ENCODE measurements around the gene GATAD2A.

DNA sequence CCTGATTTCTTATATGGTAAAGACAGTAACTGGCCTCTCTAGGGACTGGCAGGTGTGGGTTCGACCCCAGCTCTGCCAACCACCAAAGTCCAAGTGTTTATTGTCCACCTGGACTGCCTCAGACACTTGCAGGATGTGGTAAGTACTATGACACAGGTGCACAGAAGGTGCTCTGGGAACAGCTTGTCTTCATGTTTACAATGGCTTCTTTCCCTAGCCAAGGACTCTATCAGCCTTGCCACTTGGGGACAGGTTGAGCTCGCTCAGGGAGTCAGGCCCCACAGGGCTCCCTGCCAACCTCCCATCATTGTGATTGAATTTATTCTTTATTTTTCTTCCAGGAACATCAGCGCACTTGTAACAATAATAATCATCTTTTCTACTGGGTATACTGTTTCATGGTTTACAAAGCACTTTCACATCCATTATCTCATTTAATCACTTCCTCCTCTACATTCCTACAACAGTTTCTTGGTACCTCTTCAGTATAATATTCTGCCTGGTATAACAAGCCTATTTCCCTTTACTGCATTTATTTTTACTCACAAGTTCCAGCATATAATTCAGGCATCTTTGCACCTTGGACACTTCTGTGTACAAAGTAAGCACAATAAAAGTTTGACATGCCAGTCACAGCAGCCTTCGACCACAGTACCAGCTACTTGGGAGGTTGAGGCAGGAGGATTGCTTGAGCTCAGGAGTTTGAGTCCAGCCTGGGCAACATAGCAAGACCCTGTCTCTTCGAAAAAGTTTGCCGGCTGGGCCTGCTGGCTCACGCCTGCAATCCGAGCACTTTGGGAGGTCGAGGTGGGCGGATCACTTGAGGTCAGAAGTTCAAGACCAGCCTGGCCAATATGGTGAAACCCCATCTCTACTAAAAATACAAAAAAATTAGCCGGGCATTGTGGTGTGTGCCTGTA lies 24.2 kb upstream of the GATAD2A start:
- TF ChIP-seq CTCF (IDR thresholded peaks at IDR 0.05) (peak in 1 of 4 experiments; percentile 6), POLR2A (IDR thresholded peaks at IDR 0.05) (no peak), POLR2AphosphoS5 (IDR thresholded peaks at IDR 0.05) (peak; percentile 90)

All from prostate gland (tissue), 2 donors.